Activated T-cell treated with anti-CD3 and anti-CD28 coated beads for 48 hours (primary cell): ENCODE data around the gene ECPAS.
"Not testable (repeated sequence)": the region's sequence is repeated elsewhere in the genome, so short reads cannot be mapped to it uniquely, and the experiment has no call there.

ENCODE experiments used
- DNase-seq: peaks from one replicate; pipeline ENCODE4 v3.0.0-alpha.2; 2020; ENCODE audit warnings: low read depth

ECPAS gene

GRCh38 chr9:111411266-111411665 lies 72.9 kb downstream of the ECPAS start:
- DNase-seq = no peak

DNA sequence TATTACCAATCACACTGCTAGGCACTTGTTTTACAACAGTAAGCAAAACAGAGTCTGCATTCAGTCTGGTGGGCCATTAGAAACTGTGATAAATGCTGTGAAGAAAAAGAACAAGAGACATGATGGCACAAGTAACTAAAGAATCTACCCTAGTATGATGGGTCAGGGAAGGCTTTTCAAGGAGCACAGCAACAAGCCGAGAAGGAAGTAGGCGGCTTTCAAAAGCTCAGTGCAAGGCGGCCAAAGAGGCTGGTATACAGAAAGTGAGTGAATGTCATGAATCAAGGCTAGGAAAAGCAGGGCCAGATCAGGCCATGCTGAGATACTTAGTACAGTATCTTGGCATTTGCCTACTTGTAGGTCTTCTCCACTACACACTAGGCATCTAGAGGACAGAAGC lies 76.4 kb downstream of the ECPAS start:
- no peak for DNase-seq

DNA sequence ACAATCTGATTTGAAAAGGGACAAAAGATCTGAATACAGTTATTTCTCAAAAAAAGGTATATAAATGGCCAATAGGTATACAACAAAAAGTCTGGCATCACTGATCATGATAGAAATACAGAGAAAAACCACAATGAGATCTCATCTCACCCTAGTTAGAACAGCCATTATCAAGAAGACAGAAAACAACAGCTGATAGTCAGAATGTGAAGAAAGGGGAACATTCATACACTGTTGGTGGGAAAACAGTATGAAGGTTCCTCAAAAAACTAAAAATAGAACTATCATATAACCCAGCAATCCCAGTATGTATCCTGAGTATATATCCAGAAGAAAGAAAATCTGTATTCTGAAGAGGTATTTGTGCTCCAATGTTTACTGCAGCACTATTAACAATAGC lies 78.5 kb downstream of the ECPAS start:
- no peak for DNase-seq

DNA sequence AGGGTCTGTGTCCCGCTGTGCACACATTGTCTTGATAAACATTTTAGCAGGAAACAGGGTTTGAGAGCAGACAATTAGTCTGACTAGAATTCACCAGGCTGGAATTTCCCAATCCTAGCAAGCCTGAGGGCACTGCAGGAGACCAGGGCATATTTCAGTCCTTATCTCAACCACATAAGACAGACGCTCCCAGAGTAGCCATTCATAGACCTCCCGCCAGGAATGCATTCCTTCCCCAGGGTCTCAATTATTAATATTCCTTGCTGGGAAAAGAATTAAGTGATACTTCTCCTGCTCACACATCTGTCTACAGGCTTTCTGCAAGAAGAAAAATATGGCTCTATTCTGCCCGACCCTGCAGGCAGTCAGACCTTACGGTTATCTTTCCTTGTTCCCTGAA lies 82.7 kb downstream of the ECPAS start:
- DNase-seq = not testable (repeated sequence)

DNA sequence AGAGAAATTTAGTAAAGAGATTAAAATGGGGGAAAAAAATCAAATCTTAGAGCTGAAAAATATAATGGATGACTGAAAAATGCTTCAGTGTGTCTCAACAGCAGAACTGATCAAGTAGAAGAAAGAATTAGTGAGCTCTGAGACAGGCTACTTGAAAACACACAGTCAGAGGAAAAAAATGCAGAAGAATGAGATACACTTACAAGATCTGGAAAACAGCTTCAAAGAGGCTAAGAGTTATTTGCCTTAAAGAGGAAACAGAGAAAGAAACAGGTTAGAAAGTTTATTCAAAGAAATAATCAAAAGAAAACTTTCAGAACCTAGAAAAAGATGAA lies 83.7 kb downstream of the ECPAS start:
- DNase-seq = no peak

GRCh38 chr9:111399772-111400563 lies 84.2 kb downstream of the ECPAS start:
- DNase-seq = peak; percentile 3

DNA sequence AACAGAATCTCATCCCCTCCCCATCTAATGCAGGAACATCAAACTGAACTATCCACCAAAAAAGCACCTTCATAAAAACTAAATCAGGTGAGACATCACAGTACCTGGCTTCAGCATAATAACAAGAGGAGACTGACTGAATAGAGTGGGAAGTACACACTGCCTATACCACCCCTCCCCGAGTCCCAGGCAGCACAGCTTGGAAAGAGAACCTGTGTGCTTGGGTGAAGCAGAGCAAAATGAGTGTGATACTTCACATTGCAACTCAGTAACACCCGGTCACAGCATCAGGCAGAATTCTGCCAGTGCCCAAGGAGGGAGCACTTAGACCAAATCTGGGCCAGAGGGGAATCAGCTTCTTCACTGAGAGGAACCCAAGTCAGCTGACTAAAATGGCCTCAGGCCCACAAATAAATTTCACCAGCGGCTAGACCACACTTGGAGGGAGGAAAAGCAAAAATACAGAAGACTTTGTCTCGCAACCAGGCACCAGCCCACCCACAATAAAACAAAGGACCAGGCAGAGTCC lies 84.9 kb downstream of the ECPAS start:
- no peak for DNase-seq

DNA sequence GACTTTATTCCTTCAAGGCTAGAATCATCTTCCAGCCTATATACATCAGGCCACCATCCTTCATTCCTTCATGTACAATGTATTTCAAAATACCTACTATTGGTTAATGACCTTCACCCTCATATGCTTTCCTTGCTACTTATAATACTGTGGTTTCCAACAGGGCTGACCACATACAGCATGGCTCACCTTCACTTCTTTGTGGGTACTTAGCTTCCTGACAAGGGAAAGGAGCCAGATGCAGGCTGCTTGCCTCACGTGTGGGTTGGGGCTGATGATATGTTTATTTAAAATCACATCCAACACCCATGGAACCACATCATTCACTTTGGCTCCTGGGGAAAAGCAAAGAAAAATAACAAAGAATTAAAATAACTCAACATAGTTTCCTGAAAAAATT lies 90.2 kb downstream of the ECPAS start:
- no peak for DNase-seq

- DNase-seq = no peak
These were observed 94.8 kb downstream of the ECPAS start for GRCh38 chr9:111389406-111389805.

DNA sequence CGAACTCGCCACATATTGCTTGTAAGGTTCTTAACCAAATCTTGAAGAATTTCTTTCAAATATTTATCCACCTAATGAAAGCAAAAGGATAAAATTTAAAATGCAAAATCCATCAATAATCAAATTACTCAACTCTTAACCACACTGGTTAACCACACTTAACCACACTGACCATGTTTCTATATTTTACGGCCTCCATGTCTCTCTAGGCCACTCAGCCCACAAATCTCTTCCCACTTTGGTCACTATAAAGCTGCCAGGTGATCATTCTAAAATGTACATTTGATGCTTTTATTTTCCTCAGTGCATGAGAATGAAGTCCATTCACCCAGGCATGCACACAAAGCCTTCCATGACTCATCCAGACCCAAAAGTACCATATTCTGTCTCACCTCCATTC lies 97.8 kb downstream of the ECPAS start:
- no peak for DNase-seq

DNA sequence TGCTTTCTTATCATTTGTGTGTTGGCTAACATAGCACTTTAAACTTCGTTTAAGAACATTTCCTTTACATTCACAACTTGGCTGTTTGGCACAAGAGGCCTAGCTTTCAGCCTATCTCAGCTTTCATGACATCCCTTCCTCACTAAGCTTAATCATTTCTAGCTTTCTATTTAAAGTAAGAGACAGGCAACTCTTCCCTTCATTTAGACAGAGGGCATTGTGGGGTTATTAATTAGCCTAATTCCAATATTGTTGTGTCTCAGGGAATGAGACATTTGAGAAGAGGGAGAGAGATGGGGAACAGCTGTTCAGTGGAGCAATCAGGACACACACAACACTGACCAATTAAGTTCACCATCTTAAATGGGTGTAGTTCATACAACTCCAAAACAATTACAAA lies 103.2 kb downstream of the ECPAS start:
- DNase-seq = no peak

GRCh38 chr9:111375817-111376564 lies 108.2 kb downstream of the ECPAS start:
- DNase-seq = no peak

DNA sequence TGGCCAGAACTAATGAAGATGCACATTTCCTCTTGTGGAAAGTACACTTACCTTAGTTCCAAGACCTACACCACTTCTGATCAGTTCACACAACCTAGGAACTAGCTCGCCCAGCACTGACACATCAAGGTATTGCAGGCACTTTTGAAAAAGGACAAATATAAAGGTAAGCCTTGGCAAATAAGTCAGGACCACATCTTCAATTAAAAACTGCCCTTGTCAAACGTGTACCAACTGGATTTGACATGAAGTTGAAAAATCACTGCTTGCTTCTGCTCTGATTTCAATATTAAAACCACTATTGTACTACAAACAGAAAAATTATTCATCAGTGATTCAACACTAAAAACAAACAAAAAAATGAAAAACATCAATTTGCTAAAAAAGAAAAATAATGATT lies 109.1 kb downstream of the ECPAS start:
- DNase-seq = no peak

- DNase-seq = no peak
These were observed 111.9 kb downstream of the ECPAS start for GRCh38 chr9:111372297-111372696.

DNA sequence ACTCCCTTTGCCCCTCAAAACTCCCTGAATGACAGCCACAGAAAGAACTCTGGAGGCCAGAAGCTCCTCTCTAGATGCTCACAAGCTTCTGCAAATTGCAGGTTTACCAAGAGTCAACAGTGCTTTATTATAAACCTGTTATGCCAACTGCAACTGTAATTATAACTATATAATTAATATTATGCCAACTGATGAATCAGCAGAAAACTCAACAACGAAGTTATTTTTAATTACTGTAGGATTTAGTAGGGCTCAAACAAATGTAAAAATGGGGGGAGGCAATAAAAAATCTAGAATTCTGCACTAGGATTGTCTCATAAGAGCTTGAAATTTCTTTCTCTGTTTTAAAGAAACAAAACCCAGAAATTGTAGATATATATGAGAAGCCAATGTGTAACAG lies 117.2 kb downstream of the ECPAS start:
- DNase-seq = no peak

- DNase-seq = no peak
These were observed 121.7 kb downstream of the ECPAS start for GRCh38 chr9:111362526-111362925.

DNA sequence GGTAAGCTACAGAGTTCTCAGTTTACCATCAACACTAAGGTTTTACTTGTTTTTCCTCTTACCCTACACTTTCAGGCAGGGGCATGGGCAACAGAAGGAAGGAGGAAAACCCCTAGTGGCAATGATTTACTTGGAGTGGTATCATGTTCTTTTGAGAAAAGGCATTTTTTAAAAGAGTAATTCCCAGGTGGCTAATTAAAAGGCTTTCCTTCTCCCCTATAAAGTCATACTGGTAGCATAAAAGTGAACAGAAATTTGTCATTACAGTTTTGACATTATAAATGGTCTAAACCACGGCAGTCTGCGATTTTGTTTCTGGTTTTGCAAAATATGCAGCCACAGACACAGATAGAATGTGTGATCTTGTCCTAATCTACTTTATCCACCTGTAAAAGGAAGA lies 123.3 kb downstream of the ECPAS start:
- no peak for DNase-seq

GRCh38 chr9:111356481-111357244 lies 127.5 kb downstream of the ECPAS start:
- DNase-seq = no peak

GRCh38 chr9:111352545-111352944 lies 131.6 kb downstream of the ECPAS start:
- no peak for DNase-seq

GRCh38 chr9:111350556-111350955 lies 133.6 kb downstream of the ECPAS start:
- DNase-seq = no peak

DNA sequence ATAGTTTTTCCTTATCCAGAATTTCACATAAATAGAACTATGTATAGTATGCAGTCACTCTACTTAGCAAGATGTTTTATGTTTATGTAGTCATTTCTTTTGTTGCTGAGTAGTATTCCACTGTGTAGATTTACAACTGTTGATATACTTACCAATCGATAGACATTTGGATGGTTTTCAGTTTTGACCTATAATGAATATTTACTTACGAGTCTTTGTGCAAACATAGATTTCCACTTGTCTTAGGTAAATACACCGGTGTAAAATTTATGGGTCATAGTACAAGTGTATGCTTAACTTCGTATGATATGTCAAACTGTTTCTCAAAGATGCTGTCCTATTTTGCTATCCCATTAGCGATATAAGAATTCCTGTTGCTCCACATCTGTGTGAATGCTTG lies 134.4 kb downstream of the ECPAS start:
- DNase-seq = no peak

- no peak for DNase-seq
These were observed 135.3 kb downstream of the ECPAS start for GRCh38 chr9:111348821-111349271.
